ENCODE measurements around the gene TRIL.

The TRIL gene

GRCh38 chr7:28958235-28958979 is at the start of gene TRIL:
Gene TRIL, minus strand, starts transcription at chr7:28958330. Its CDS starts 284 bp downstream, at chr7:28958046.
- DNase-seq: no peak

GRCh38 chr7:29007127-29007526 is 49.0 kb upstream of the TRIL start:
- DNase-seq: no peak

GRCh38 chr7:29005829-29006228 is 47.7 kb upstream of the TRIL start:
- DNase-seq: no peak

GRCh38 chr7:29005406-29005805 is 47.3 kb upstream of the TRIL start:
- no peak for DNase-seq

- DNase-seq: no peak
Measured at GRCh38 chr7:29003703-29004102, 45.6 kb upstream of the TRIL start.

- DNase-seq: no peak
Measured at GRCh38 chr7:29000717-29001076, 42.6 kb upstream of the TRIL start.

GRCh38 chr7:28999895-29000716 is 42.0 kb upstream of the TRIL start:
- no peak for DNase-seq

- DNase-seq: no peak
Measured at GRCh38 chr7:28999427-28999826, 41.3 kb upstream of the TRIL start.

- DNase-seq: no peak
Measured at GRCh38 chr7:28998105-28998504, 40.0 kb upstream of the TRIL start.

GRCh38 chr7:28996836-28997235 is 38.7 kb upstream of the TRIL start:
- no peak for DNase-seq

GRCh38 chr7:28993371-28993770 is 35.2 kb upstream of the TRIL start:
- DNase-seq: no peak

- DNase-seq: no peak
Measured at GRCh38 chr7:28992798-28993197, 34.7 kb upstream of the TRIL start.

GRCh38 chr7:28990200-28990960 is 32.2 kb upstream of the TRIL start:
- no peak for DNase-seq

- DNase-seq: no peak
Measured at GRCh38 chr7:28989211-28989980, 31.3 kb upstream of the TRIL start.

- no peak for DNase-seq
Measured at GRCh38 chr7:28988810-28989209, 30.7 kb upstream of the TRIL start.

- DNase-seq: no peak
Measured at GRCh38 chr7:28988091-28988490, 30.0 kb upstream of the TRIL start.

- no peak for DNase-seq
Measured at GRCh38 chr7:28986765-28987110, 28.6 kb upstream of the TRIL start.

GRCh38 chr7:28986028-28986764 is 28.1 kb upstream of the TRIL start:
- DNase-seq: no peak

GRCh38 chr7:28984631-28985030 is 26.5 kb upstream of the TRIL start:
- DNase-seq: no peak

GRCh38 chr7:28984217-28984616 is 26.1 kb upstream of the TRIL start:
- DNase-seq: no peak

GRCh38 chr7:28983396-28984190 is 25.5 kb upstream of the TRIL start:
- DNase-seq: no peak

GRCh38 chr7:28981161-28981465 is 23.0 kb upstream of the TRIL start:
- DNase-seq: no peak
